ENCODE results near the gene MTUS2. TPM values are rescaled to one million over a fixed set of nuclear protein-coding genes. Genes with fewer than 3 reads are reported as not detected.

MTUS2 gene
- polyA plus RNA-seq, 1 donor from 2014 or later = 4.4 TPM

DNA sequence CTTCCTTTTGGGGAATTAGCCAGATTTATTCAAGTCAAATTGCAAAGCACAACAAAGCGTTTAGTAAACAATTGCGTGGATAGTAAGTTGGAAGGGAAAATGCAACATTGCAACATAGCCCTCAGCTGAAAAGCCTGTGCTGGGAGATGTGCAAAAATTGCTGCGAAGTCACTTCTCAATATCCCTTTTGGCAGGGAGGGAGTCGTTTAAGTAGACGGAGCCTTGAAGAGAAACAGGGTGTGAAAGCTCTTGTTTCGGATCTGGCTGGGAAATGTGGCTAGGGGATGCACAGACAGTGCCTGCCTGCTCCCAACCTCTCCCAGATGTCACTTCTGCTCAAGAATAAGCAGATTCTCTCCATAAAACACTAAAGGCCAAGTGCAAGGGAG lies 718.5 kb downstream of the MTUS2 start:
- Histone ChIP-seq H3K4me2 (ENCODE audit: low read length) (no peak overlapping the region), H3K9me2 (ENCODE audit: insufficient read depth, low read length) (no peaks in the 10 kb centered on the region), H3K27me3 (ENCODE audit: insufficient read depth, low read depth, low read length) (no peaks in the 10 kb centered on the region), H4K20me1 (ENCODE audit: insufficient read depth) (no peaks in the 10 kb centered on the region), H3K9me3 (ENCODE audit: low read length) (no peaks in the 10 kb centered on the region), H3K79me2 (replicated peaks; ENCODE audit: insufficient read depth, low read length) (no peaks in the 10 kb centered on the region), H3F3A (ENCODE audit: insufficient read depth, low read length, poor library complexity, severe bottlenecking) (no peaks in the 10 kb centered on the region), H3K36me3 (ENCODE audit: insufficient read depth, low read length) (peaks cover 4% of the 10 kb centered on the region), H3K9ac (ENCODE audit: low read length) (no peak overlapping the region), H2AFZ (ENCODE audit: low read depth, low read length) (no peak overlapping the region), H3K4me3 (ENCODE audit: low read length) (no peak overlapping the region), H3K27ac (ENCODE audit: low read length) (no peak overlapping the region)
- no peak for TF ChIP-seq SMC3 (conservative IDR thresholded peaks at IDR 0.05; ENCODE audit: poor library complexity)
- no peak for TF ChIP-seq EZH2 (IDR thresholded peaks at IDR 0.05; ENCODE audit: borderline replicate concordance, insufficient read depth, low read length, poor library complexity, severe bottlenecking)
- no peak for TF ChIP-seq RAD21 (conservative IDR thresholded peaks at IDR 0.05)
- TF ChIP-seq TAF1 (IDR thresholded peaks at IDR 0.05; ENCODE audit: low read depth) = no peak
- TF ChIP-seq, protein P1, sequence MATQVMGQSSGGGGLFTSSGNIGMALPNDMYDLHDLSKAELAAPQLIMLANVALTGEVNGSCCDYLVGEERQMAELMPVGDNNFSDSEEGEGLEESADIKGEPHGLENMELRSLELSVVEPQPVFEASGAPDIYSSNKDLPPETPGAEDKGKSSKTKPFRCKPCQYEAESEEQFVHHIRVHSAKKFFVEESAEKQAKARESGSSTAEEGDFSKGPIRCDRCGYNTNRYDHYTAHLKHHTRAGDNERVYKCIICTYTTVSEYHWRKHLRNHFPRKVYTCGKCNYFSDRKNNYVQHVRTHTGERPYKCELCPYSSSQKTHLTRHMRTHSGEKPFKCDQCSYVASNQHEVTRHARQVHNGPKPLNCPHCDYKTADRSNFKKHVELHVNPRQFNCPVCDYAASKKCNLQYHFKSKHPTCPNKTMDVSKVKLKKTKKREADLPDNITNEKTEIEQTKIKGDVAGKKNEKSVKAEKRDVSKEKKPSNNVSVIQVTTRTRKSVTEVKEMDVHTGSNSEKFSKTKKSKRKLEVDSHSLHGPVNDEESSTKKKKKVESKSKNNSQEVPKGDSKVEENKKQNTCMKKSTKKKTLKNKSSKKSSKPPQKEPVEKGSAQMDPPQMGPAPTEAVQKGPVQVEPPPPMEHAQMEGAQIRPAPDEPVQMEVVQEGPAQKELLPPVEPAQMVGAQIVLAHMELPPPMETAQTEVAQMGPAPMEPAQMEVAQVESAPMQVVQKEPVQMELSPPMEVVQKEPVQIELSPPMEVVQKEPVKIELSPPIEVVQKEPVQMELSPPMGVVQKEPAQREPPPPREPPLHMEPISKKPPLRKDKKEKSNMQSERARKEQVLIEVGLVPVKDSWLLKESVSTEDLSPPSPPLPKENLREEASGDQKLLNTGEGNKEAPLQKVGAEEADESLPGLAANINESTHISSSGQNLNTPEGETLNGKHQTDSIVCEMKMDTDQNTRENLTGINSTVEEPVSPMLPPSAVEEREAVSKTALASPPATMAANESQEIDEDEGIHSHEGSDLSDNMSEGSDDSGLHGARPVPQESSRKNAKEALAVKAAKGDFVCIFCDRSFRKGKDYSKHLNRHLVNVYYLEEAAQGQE (IDR thresholded peaks at IDR 0.05; ENCODE audit: borderline replicate concordance) = no peak
- TF ChIP-seq, protein P2, sequence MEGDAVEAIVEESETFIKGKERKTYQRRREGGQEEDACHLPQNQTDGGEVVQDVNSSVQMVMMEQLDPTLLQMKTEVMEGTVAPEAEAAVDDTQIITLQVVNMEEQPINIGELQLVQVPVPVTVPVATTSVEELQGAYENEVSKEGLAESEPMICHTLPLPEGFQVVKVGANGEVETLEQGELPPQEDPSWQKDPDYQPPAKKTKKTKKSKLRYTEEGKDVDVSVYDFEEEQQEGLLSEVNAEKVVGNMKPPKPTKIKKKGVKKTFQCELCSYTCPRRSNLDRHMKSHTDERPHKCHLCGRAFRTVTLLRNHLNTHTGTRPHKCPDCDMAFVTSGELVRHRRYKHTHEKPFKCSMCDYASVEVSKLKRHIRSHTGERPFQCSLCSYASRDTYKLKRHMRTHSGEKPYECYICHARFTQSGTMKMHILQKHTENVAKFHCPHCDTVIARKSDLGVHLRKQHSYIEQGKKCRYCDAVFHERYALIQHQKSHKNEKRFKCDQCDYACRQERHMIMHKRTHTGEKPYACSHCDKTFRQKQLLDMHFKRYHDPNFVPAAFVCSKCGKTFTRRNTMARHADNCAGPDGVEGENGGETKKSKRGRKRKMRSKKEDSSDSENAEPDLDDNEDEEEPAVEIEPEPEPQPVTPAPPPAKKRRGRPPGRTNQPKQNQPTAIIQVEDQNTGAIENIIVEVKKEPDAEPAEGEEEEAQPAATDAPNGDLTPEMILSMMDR (IDR thresholded peaks at IDR 0.05; ENCODE audit: poor library complexity, severe bottlenecking) = no peak
- TF ChIP-seq MXI1 (conservative IDR thresholded peaks at IDR 0.05; ENCODE audit: poor library complexity, severe bottlenecking) = no peak

DNA sequence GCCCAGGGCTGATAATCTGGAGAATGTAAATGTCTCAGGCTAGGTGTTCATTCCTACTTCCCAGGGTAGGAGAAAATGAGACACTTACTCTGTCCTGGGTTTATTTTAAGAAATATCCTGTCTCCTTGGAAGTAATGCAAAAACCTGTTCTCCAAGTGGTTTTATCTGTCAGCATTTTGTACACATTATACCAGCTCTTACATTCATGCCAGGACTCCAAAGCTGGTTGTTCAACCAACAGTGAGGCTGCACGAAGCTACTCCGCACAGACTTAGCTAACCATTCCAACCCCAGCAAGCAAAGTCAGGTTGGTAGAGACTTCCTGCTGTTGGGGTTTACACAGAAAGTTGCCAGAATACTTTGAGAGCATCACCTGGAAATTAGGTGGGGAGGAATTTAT lies 719.7 kb downstream of the MTUS2 start:
- H3K79me2 ChIP-seq (replicated peaks; ENCODE audit: insufficient read depth, low read length) = no peaks in the 10 kb centered on the region
- H3K27me3 ChIP-seq (ENCODE audit: insufficient read depth, low read depth, low read length) = no peaks in the 10 kb centered on the region
- no peak overlapping the region for H3K4me3 ChIP-seq (ENCODE audit: low read length)
- H3F3A ChIP-seq (ENCODE audit: insufficient read depth, low read length, poor library complexity, severe bottlenecking) = no peaks in the 10 kb centered on the region
- no peak overlapping the region for H3K4me2 ChIP-seq (ENCODE audit: low read length)
- peaks cover 4% of the 10 kb centered on the region for H3K36me3 ChIP-seq (ENCODE audit: insufficient read depth, low read length)
- no peak overlapping the region for H3K9ac ChIP-seq (ENCODE audit: low read length)
- no peak overlapping the region for H2AFZ ChIP-seq (ENCODE audit: low read depth, low read length)
- no peak for TF ChIP-seq MXI1 (conservative IDR thresholded peaks at IDR 0.05; ENCODE audit: poor library complexity, severe bottlenecking)
- no peak for TF ChIP-seq POLR2AphosphoS5 (IDR thresholded peaks at IDR 0.05)
- TF ChIP-seq, protein P1 (IDR thresholded peaks at IDR 0.05; ENCODE audit: borderline replicate concordance) = no peak
- no peak for TF ChIP-seq TAF1 (IDR thresholded peaks at IDR 0.05; ENCODE audit: low read depth)
- no peak for TF ChIP-seq EP300 (conservative IDR thresholded peaks at IDR 0.05; ENCODE audit: poor library complexity, severe bottlenecking)
- TF ChIP-seq SMC3 (conservative IDR thresholded peaks at IDR 0.05; ENCODE audit: poor library complexity) = no peak
- no peak for TF ChIP-seq RAD21 (conservative IDR thresholded peaks at IDR 0.05)
- TF ChIP-seq EZH2 (IDR thresholded peaks at IDR 0.05; ENCODE audit: borderline replicate concordance, insufficient read depth, low read length, poor library complexity, severe bottlenecking) = no peak
- TF ChIP-seq, protein P2 (IDR thresholded peaks at IDR 0.05; ENCODE audit: poor library complexity, severe bottlenecking) = no peak
- peak overlapping the region; percentile 12 for H3K27ac ChIP-seq (ENCODE audit: low read length)
- H4K20me1 ChIP-seq (ENCODE audit: insufficient read depth) = no peaks in the 10 kb centered on the region
- H3K9me2 ChIP-seq (ENCODE audit: insufficient read depth, low read length) = no peaks in the 10 kb centered on the region
- no peaks in the 10 kb centered on the region for H3K9me3 ChIP-seq (ENCODE audit: low read length)

Measured in neural cell (in vitro differentiated cells).